GM19035 (cell line): Measurements from ENCODE around the gene LMO1.

Experiments
- ATAC-seq: cut with Tn5 transposase; IDR thresholded peaks from one replicate; pipeline ENCODE4 v1.9.1; 2021; ENCODE audit not compliant: unreplicated experiment

Gene LMO1

DNA sequence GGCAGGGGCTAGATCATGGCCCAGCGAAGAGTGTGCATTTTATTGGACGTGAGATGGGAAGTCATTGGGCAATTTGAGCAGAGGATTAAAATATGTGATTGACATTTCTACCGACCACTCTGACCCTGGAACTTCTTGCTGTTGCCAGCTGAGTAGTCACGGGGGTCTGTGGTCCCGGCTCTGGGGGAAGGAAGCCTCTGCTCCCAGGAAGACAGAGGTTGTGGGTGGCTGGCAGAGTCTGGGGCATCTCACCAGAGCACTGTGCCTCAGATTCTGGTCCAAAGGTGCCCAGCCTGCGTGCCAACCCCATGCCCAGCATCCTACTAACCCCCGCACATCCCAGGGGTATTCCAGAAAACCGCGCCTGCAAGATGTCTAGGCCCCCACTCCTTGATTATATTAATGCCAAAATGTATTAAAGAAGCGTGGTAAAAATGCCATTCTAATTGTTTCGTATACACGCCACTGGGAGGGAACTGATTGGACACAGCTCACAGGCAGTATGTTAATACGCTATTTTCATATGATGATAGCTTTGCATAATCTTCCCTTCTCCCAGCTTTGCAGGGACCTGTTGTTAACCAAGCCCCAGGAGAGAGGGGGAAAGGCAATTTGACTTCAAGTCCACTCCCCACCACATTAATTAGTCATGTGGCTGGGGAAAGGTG lies 25.3 kb upstream of the LMO1 start:
- no peak for ATAC-seq

DNA sequence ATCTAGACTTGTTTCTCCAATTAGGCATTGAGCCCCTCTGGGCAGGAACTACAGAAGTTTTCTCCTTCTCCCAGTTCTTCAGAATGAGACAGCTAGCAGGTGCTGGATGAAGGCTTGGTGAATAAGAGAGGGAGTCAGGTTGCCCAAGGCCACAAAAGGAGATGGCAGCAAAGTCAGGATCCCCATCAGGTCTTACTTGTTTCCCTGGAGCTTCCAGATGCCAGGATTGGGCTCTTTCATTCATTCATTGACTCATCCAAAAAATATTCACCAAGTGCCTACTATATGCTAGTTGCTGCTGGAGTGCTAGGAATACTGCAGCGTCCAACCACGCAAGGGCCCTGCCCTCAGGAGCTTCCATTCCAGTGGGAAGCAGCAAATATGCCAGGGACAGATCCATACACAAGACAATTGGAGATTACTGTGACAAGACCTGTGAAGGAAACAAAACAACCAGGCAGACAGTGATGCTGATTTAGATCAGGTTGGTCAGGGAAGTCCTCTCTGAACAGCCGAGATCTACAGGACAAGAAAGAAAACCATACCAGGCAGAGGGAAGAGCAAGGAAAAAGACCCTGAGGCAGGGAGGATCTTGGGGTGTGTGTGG lies 24.6 kb upstream of the LMO1 start:
- ATAC-seq = no peak

DNA sequence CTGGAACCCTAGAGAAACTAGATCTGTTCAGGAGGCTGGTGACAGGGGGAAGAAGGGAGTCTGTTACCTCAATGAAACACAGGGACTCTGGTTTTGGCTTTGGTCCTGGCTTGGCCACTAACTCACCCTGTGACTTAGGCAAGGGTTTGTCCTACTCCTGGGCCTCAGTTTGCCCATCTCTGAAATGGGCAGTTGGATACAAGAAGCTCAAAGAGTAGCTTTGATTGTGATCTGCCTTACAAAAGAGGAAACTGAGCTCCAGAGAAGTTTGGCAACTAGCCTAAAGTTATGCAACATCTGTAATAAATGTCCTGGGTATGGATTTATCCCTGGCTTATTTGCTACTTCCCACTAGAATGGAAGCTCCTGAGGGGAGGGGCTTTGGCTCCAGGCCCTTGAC lies 24.0 kb upstream of the LMO1 start:
- no peak for ATAC-seq

- ATAC-seq = no peak
Measured at GRCh38 chr11:8287297-8287696, 23.6 kb upstream of the LMO1 start.

- ATAC-seq = no peak
Measured at GRCh38 chr11:8286886-8287285, 23.2 kb upstream of the LMO1 start.

DNA sequence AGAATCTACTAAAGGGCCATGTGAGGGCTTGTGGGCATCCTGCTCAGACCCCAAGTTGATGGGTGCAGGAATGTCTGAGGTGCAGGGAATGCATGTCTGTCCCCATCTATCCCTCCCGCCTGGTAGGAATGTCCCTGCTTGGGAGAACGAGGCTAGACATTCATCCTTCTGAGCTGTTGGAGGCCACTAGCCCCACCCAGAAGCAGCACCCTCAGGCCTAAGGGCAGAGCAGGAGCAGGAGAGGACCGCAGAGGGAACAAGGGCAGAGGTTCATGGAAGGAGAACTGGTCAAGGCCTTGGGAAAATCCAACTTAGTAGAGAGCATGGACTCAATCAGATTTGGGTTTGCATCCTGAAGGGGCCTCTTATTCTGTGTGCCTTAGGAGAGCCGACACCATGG lies 22.1 kb upstream of the LMO1 start:
- no peak for ATAC-seq

GRCh38 chr11:8285228-8285627 lies 21.6 kb upstream of the LMO1 start:
- ATAC-seq = no peak

DNA sequence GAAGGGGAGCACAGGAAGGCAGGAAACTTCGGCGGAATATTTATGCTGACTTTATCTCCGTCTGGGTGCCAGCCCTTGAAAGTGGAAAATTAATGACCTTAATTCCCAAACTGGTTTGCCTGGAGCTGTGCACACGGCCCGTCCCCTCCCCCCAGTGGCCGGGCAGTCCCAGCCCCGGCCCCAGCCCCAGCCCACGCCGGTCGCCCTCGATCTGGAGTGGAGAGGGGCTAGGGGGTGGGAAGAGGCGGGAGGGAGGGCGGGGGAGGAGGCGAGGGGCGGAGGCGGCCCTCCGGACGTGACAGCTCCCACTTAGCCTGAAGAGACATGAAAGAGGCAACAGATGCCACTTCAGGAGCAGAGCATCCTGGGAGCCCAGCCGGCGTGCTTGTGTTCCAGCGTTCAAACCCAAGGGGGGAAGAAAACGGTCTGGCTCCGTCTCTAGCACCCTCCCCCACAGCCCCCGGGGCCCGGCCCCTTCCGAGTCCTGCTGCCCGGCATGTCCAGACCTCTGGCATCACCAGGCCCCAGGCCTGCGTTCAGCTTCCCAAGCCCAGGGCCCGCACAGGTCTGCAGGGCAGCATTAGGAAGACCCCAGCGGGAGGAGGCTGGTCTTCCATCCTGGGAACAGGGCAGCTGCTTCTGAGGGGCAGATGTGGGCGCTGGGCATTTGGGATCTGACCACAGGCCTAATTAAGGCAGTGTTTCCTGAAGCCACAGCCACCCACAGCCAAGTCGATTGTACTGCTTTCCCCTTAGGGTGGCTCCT lies 20.0 kb upstream of the LMO1 start:
- no peak for ATAC-seq

GRCh38 chr11:8283100-8283464 lies 19.4 kb upstream of the LMO1 start:
- ATAC-seq = no peak

DNA sequence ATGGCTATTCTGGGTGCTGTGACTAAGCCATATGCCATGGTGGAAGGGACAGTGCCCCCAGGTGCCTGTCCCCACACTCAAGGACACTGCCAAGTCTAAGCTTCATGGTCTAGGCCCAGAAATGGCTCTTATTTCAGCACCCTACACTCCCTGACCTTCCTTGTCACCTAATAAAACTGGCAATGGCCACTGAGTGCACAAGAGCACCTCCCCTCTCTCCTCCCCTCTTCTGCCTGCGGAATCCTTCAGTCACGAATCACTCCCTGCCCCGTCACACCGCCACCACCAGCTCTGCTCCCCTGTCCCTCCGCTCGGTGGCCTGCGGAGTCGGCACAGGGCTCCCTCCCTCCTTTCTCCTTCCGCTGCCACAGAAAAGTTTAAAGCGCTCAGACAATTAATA lies 19.0 kb upstream of the LMO1 start:
- no peak for ATAC-seq

DNA sequence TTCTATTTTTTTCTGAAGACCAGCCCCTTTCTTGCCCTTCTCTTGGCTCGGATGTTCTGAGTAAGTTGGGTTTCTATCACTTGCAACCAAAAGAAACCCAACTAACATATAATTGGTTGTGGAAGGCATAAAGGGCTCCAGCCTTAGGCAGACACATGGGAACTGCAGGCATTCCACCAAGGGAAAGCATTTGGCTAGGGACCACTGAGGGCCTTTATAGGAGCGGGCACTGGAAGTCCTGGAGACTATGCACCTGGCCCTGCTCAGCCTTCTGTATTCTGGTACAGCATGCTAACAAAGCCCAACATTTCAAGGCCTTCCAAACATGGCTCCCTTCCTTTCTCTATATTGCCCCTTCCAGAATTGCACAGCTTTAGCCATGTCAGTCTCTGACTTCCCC lies 17.6 kb upstream of the LMO1 start:
- no peak for ATAC-seq

DNA sequence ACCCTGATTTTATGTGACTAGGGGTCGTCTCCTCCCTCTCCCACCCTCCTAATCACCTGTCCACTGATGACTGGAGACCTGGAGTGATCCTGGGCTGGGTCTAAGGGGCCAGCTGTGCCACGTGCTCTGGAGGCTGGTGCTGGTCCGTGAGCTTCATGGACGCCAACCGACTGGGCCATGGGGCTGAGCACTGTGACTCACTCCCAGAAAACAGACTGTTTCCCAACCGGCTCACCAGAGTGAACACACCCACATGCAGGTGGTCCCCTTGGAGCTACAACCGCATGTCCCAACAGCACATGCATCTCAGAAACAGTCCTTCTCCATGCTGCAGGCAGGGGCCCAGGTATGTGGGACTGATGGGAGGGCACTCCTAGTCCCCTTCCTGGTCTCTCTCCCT lies 14.0 kb upstream of the LMO1 start:
- no peak for ATAC-seq

DNA sequence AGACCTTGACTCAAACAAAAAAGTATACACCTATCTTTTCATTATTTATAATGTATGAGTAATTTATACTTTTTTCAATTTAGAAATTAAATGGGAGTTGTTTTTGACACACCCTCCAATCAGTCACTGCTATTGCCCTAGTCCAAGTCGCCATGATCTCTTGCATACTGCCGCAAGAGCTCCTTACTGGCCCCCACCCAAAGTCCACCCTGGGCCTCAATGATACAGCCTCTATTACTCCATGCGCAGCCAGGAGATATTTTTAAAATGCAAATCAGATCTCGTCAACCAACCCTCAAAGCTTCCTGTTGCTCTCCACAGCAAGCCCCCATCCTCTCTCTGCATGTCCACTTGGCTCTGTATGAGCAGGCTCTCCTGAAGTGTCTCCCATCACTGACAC lies 12.8 kb upstream of the LMO1 start:
- ATAC-seq = no peak

DNA sequence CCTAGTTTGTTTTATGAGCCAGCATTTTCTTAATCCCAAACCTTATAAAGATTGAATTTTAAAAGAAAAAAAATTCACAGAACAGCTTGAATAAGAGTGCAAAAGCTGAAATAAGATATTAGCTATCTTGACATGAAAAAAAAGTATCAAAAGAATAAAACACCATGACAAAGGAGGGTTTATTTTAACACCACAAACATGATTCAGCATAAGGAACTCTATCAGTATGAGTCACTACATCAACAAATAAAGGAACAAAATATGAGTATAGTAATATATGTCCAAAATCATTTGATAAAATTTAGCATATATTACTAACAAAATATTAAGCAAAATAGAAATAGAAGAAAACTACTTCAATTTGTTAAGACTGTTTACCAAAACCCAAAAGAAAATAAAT lies 9.6 kb upstream of the LMO1 start:
- ATAC-seq = no peak

DNA sequence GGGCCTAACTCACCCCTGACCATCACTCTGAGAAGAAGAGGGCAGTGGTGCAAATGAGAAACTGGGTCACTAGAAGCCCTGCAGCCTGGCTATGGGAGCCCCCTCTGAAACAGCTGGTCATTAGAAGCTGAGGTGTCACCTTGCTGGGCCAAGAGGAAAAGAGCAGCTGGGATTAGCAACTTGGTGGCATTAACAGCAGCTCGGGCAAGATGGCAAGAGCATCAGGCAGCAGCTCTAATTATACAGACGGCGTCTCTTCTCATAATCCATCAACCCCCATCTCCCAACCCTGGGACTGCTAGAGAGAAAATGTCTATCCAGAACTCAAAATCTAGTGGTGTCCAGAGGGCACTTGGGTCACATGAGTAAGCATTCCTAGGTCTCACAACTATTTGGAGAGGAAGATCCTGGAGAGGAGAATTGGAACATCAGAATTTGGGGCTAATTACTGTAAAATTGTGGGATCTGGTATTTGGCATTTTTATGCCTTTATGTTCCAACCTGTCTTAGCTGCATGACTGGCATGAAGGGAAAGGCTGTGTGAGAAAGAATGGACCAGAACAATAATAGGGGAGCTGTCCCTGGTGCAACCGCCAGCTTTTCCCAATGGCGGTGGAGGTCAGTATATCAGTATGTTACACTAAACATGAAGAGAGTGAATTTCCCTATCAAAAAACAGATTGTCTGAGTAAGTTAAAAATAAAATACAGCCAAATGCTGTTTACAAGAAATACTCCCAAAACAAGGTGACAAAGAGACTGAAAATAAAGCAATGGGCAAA lies 7.6 kb upstream of the LMO1 start:
- no peak for ATAC-seq

DNA sequence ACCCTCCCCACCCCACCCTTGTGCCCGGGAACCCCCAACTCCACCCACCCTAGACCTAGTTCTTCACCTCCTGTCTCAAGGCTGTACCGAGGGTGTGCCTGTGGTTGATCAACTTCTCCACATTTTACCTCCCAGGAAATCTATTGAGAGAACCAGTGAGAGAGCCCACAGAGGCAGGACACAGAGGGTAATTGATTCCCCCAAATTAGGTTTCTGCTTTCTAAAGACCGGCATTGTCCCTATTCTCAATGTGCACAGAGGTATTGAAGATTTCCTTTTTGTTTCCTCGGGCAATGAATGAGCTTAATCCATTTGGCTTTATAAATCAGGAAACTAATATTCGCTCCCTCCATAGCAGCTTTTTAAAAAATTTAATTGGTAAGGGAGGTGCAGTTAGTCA lies 6.0 kb upstream of the LMO1 start:
- no peak for ATAC-seq

- no peak for ATAC-seq
Measured at GRCh38 chr11:8268530-8269400, 5.1 kb upstream of the LMO1 start.

DNA sequence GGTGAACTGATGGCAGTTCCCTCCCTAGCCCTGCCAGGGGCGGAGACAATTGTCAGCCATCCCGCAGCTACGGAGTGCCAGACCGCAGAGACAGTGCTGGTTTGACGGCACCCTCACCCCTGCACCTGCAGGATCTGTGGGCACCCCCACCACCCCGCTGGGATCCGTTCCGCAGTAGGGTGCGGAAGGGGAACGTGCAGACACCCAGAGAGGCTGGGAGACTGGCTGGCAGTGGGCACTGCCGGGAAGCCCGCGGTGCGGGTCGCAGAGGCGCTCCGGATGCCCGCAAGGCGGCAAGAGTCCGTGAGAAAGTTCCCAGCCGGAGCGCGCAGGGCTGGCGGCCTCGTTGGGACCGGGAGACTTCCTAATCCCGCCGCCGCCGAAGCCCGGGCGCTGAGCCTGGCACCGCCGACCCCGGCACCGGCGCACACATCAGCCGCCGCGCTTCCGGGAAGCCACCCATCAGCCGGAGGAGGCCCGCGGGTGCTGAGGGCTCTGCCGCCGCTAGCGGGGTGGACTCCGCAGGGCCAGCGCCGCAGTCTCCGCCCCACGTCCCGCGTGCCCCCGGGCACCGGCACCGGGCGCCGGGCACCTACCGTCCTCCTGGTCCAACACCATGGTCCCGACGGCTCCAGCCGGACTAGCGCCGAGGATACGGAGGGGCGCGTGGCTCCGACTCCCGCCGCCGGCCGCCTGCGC lies 4.3 kb upstream of the LMO1 start:
- no peak for ATAC-seq

DNA sequence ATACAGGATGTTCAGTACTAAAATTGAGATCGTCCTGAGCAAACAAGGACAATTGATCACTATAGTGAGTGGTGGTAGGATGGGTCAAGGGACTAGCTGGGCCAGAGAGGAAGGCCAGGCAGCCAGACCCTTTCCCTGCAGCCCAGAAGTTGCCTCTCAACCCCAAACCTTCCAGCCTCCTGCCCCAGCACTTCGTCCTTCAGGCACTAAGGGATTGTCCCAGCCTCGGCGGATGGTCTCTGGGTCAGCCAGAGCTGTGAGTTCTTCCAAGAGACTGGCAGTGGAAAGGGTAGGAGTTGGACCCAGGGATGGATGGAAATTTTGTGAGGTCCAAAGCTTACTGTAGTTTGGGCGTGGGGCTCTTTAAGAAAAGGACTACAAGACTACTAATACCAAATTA lies 3.6 kb upstream of the LMO1 start:
- ATAC-seq = no peak
